ENCODE data around the gene GALNT7. TPM values are rescaled to one million over a fixed set of nuclear protein-coding genes. Genes with fewer than 3 reads are reported as not detected.

GALNT7 gene
- total and polyA plus RNA-seq, 4 donors, result 0.65 to 13.0 (median 2.1) TPM

DNA sequence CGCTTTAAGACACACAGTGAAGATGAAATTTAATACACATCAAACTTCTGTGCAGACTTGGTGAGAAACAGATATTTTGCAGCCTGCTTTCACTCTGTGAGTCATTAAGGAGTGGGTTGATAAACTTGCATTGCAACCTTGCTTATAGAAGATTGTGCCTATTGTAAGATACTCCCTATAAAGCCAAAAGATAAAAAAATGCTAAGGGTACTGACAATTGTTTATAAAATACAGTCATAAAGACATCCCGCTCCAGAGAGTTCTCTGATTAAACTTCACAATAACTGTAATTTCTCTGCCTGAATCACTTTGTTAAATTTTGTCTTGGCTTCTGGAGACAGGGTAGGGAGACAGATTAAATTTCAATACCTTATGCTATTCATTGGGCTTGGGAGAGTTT is 49.1 kb downstream of the GALNT7 start:
- Histone ChIP-seq H3K9me3 (ENCODE audit: control insufficient read depth in 4 of 4, low read length in 3 of 4) (no peaks in the 10 kb centered on the region), H3K36me3 (ENCODE audit: control insufficient read depth in 4 of 4, insufficient read depth in 3 of 4, low read depth in 1 of 4, low read length in 3 of 4) (no peaks in the 10 kb centered on the region), H3K4me3 (ENCODE audit: low read depth in 1 of 3, low read length in 3 of 3) (no peak overlapping the region), H3K4me1 (ENCODE audit: control insufficient read depth in 4 of 4, insufficient read depth in 4 of 4, low read length in 3 of 4) (no peaks in the 10 kb centered on the region), H3K27me3 (ENCODE audit: control insufficient read depth in 4 of 4, insufficient read depth in 4 of 4, low read length in 3 of 4) (no peaks in the 10 kb centered on the region), H3K9ac (ENCODE audit: low read depth in 1 of 2, low read length in 2 of 2) (no peak overlapping the region), H3K27ac (ENCODE audit: low read depth in 1 of 2, low read length in 2 of 2) (no peak overlapping the region)
- no peak for DNase-seq (ENCODE audit: low spot score)
- 92% methylated on average over 2 of the region's 2 CpGs for WGBS
- TF ChIP-seq SP1 (IDR thresholded peaks at IDR 0.05) (no peak), GABPA (IDR thresholded peaks at IDR 0.05 in 1 of 2, conservative IDR thresholded peaks at IDR 0.05 in 1 of 2) (no peak), FOXA1 (IDR thresholded peaks at IDR 0.05) (no peak), TAF1 (conservative IDR thresholded peaks at IDR 0.05) (no peak), HNF4A (conservative IDR thresholded peaks at IDR 0.05) (no peak), JUND (IDR thresholded peaks at IDR 0.05) (no peak), NR2F2 (IDR thresholded peaks at IDR 0.05) (no peak), HNF4G (IDR thresholded peaks at IDR 0.05) (no peak), YY1 (IDR thresholded peaks at IDR 0.05) (no peak), EGR1 (IDR thresholded peaks at IDR 0.05; ENCODE audit: low read depth in 2 of 2) (no peak), RXRA (IDR thresholded peaks at IDR 0.05) (no peak)
- TF ChIP-seq, protein P1, sequence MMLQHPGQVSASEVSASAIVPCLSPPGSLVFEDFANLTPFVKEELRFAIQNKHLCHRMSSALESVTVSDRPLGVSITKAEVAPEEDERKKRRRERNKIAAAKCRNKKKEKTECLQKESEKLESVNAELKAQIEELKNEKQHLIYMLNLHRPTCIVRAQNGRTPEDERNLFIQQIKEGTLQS (IDR thresholded peaks at IDR 0.05), result no peak
- TF ChIP-seq, protein P2, sequence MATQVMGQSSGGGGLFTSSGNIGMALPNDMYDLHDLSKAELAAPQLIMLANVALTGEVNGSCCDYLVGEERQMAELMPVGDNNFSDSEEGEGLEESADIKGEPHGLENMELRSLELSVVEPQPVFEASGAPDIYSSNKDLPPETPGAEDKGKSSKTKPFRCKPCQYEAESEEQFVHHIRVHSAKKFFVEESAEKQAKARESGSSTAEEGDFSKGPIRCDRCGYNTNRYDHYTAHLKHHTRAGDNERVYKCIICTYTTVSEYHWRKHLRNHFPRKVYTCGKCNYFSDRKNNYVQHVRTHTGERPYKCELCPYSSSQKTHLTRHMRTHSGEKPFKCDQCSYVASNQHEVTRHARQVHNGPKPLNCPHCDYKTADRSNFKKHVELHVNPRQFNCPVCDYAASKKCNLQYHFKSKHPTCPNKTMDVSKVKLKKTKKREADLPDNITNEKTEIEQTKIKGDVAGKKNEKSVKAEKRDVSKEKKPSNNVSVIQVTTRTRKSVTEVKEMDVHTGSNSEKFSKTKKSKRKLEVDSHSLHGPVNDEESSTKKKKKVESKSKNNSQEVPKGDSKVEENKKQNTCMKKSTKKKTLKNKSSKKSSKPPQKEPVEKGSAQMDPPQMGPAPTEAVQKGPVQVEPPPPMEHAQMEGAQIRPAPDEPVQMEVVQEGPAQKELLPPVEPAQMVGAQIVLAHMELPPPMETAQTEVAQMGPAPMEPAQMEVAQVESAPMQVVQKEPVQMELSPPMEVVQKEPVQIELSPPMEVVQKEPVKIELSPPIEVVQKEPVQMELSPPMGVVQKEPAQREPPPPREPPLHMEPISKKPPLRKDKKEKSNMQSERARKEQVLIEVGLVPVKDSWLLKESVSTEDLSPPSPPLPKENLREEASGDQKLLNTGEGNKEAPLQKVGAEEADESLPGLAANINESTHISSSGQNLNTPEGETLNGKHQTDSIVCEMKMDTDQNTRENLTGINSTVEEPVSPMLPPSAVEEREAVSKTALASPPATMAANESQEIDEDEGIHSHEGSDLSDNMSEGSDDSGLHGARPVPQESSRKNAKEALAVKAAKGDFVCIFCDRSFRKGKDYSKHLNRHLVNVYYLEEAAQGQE (IDR thresholded peaks at IDR 0.05), result no peak
- TF ChIP-seq, protein P3, sequence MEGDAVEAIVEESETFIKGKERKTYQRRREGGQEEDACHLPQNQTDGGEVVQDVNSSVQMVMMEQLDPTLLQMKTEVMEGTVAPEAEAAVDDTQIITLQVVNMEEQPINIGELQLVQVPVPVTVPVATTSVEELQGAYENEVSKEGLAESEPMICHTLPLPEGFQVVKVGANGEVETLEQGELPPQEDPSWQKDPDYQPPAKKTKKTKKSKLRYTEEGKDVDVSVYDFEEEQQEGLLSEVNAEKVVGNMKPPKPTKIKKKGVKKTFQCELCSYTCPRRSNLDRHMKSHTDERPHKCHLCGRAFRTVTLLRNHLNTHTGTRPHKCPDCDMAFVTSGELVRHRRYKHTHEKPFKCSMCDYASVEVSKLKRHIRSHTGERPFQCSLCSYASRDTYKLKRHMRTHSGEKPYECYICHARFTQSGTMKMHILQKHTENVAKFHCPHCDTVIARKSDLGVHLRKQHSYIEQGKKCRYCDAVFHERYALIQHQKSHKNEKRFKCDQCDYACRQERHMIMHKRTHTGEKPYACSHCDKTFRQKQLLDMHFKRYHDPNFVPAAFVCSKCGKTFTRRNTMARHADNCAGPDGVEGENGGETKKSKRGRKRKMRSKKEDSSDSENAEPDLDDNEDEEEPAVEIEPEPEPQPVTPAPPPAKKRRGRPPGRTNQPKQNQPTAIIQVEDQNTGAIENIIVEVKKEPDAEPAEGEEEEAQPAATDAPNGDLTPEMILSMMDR (IDR thresholded peaks at IDR 0.05; ENCODE audit: low read depth, low read length, missing input control), result no peak
- TF ChIP-seq, protein P4, sequence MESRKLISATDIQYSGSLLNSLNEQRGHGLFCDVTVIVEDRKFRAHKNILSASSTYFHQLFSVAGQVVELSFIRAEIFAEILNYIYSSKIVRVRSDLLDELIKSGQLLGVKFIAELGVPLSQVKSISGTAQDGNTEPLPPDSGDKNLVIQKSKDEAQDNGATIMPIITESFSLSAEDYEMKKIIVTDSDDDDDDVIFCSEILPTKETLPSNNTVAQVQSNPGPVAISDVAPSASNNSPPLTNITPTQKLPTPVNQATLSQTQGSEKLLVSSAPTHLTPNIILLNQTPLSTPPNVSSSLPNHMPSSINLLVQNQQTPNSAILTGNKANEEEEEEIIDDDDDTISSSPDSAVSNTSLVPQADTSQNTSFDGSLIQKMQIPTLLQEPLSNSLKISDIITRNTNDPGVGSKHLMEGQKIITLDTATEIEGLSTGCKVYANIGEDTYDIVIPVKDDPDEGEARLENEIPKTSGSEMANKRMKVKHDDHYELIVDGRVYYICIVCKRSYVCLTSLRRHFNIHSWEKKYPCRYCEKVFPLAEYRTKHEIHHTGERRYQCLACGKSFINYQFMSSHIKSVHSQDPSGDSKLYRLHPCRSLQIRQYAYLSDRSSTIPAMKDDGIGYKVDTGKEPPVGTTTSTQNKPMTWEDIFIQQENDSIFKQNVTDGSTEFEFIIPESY (IDR thresholded peaks at IDR 0.05), result no peak

DNA sequence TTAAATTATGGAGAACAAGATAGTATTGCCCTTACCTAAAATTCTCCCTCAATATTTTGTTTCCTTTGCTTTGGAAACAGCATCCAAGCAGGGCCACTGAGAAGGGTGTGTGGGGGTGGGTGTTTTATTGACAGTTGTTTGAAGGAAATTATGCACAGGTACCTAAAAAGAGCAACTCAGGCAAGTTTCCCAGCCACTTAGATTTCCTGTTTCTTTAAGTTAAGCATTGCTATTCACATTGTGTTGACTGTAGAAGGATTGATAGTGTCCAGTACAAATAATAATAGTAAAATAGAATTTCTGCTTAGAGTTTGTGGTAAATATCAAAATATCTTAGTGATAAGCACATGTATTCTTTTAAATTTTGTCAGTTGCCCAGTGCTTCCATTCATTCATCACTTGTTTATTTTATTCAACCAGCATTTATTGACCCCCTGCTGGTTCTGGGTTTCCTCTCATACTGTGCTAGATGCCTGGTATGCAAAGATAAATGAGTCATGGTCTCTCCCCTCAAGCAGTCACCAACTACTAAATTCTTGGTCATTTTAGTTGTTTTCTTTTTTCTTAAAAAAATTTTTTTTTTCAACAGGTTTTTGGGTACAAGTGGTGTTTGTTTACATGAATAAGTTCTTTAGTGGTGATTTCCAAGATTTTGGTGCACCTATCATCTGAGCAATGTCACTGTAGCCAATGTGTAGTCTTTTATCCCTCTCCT is 50.0 kb downstream of the GALNT7 start:
- Histone ChIP-seq H3K4me1 (ENCODE audit: control insufficient read depth in 4 of 4, insufficient read depth in 4 of 4, low read length in 3 of 4) (no peaks in the 10 kb centered on the region), H3K9me3 (ENCODE audit: control insufficient read depth in 4 of 4, low read length in 3 of 4) (no peaks in the 10 kb centered on the region), H3K27me3 (ENCODE audit: control insufficient read depth in 4 of 4, insufficient read depth in 4 of 4, low read length in 3 of 4) (no peaks in the 10 kb centered on the region), H3K9ac (ENCODE audit: low read depth in 1 of 2, low read length in 2 of 2) (no peak overlapping the region), H3K4me3 (ENCODE audit: low read depth in 1 of 3, low read length in 3 of 3) (no peak overlapping the region), H3K36me3 (ENCODE audit: control insufficient read depth in 4 of 4, insufficient read depth in 3 of 4, low read depth in 1 of 4, low read length in 3 of 4) (no peaks in the 10 kb centered on the region), H3K27ac (ENCODE audit: low read depth in 1 of 2, low read length in 2 of 2) (no peak overlapping the region)
- TF ChIP-seq, protein P3 (IDR thresholded peaks at IDR 0.05; ENCODE audit: low read depth, low read length, missing input control), result no peak
- TF ChIP-seq RXRA (IDR thresholded peaks at IDR 0.05) (no peak), EGR1 (IDR thresholded peaks at IDR 0.05; ENCODE audit: low read depth in 2 of 2) (no peak), RAD21 (IDR thresholded peaks at IDR 0.05) (no peak), HNF4G (IDR thresholded peaks at IDR 0.05) (no peak), NR2F2 (IDR thresholded peaks at IDR 0.05) (no peak), SP1 (IDR thresholded peaks at IDR 0.05) (no peak), HNF4A (conservative IDR thresholded peaks at IDR 0.05) (no peak)
- TF ChIP-seq, protein P5, sequence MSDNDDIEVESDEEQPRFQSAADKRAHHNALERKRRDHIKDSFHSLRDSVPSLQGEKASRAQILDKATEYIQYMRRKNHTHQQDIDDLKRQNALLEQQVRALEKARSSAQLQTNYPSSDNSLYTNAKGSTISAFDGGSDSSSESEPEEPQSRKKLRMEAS (IDR thresholded peaks at IDR 0.05), result no peak
- TF ChIP-seq, protein P2 (IDR thresholded peaks at IDR 0.05), result no peak
- DNase-seq (ENCODE audit: low spot score), result no peak
